ENCODE data around the gene SLC22A6.
A peak's percentile ranks its signal among the peaks of the same experiment; 100 is the strongest.
"Not testable (repeated sequence)": the region's sequence is repeated elsewhere in the genome, so short reads cannot be mapped to it uniquely, and the experiment has no call there.

The SLC22A6 gene

GRCh38 chr11:62985041-62985750 lies 429 bp upstream of the SLC22A6 start:
- no peak for DNase-seq

DNA sequence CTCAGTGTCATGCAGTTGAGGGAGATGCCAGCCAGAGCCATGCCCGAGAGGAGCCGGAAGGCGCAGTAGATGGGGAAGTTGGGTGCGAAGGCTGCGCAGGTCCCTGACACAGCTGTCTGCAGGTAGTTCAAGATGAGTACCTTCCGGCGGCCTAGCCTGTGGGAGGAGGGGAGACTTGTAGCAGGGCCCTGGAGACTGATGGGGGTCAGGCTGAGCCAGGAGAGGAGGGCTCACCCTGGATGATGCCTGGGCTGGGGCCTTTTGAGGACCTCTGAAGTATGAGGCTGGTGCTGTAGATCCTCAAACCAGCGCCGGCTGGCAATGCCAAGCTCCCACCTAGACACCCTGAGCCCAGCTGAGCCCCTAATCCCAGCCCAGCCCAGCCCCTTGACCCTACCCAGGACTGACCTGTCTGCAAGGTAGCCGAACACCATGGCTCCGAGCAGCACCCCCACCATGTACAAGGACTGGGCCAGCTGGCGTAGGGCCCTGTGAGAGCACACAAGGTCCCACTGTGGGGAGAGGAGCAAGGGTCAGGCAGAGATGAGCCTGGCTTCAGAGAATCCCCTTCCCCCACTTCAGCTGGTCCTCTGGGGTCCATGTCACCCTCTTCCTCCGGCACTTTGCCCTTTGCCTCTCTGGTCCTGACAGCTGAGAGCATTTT lies 1.1 kb downstream of the SLC22A6 start:
- DNase-seq, result no peak

- no peak for DNase-seq
Measured at GRCh38 chr11:62981743-62982142, 3.0 kb downstream of the SLC22A6 start.

DNA sequence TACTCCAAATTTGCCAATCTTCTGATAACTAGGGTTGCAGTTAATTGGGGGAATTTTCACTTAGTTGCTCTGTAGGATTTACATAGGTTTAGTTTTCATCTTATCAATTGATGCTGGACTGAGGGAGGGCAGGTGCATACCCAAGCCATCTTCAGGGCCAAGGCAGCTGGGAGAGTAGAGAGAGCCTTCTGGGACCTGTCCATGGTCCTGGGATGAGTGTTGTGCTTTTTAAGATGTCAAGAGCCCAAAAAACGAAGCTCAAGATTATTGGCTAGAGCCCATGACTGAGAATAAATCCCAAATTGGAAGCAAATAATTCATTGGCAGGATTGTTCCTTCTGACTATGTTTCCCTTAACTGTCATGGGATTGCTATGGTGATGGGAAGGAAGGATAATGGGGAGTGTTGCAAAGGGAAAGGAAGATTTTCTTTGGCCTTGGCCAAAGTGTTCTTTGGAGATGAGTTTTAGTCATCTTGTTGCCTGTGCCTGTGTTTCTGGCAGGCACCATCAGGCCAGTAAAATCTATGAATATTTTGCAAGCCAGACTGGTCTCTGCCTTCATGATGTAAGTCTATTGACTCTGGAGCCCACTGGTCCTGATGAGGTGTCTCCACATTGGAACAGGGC lies 4.5 kb downstream of the SLC22A6 start:
- DNase-seq, result peak in 2 of 3 donors; percentile 1 to 10

DNA sequence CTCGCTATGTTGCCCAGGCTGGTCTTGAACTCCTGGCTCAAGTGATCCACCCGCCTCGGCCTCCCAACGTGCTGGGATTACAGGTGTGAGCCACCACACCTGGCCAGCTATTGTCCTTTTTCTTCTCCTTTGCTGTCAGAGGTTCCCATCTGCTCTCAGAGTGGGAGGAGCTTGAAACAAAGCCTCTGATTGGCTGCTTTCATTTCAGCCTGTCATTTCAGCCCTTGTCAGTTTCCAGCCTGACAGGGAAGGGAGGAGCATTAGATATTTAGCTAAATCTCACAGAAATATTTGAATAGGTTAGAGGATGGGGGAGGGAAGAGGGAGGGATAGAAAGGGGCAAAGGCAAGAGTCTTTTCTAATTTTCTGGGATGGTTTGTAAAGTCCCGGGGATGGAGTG lies 8.7 kb downstream of the SLC22A6 start:
- peak in 1 of 3 donors; percentile 2 for DNase-seq

GRCh38 chr11:62974848-62975522 lies 9.8 kb downstream of the SLC22A6 start:
- DNase-seq, result peak in 2 of 3 donors; percentile 12 to 23

DNA sequence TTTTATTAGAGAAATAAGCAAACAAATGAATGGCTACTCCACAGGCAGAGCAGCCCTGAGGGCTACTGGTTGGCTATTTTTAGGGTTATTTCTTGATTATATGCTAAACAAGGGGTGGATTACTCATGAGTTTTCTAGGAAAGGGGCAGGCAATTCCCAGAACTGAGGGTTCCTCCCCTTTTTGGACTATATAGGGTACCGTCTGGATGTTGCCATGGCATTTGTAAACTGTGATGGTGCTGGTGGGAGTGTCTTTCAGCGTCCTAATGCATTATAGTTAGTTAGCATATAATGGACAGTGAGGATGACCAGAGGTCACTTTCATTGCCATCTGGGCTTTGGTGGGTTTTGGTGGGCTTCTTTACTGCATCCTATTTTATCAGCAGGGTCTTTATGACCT lies 19.2 kb downstream of the SLC22A6 start:
- DNase-seq, result no peak

DNA sequence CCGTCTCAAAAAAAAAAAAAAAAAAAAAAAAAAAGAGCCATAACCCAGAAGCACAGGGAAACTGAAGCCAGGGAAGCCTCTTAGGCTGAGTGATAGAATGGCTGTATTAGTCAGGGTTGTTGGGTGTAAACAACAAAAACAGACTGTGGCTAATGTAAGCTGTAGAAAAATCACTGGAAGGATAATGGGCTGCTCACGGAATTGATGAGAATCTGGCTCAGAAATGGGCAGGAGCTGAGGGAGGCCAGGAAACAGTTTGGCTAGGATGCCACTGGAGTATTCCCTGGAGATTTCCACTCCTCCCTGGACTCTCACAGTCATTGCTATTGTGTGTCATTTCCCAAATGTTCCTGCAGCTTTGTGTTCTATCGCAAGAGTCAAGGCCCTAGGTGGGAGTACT lies 22.4 kb downstream of the SLC22A6 start:
- DNase-seq, result no peak

DNA sequence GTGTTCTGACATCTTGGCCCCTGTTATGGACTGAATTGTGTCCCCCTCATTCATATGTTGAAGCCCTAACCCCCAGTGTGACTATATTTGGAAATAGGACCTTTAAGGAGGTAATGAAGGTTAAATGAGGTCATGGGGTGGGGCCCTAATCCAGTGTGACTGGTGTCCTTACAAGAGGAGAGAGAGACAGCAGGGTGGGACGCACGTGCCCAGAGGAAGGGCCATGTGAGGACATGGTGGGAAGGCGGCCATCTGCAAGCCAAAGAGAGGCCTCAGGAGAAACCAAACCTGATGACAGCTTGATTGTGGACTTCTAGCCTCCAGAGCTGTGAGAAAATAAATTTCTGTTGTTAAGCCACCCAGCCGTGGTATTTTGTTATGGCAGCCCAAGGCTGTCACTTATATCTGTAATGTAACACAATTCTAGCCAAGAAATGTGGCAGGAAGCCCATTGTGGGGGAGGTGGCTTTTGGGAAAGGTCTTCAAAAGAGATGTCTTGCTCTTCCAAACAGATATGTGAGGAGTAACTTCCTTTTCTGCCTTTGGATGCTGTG lies 23.7 kb downstream of the SLC22A6 start:
- DNase-seq, result no peak

DNA sequence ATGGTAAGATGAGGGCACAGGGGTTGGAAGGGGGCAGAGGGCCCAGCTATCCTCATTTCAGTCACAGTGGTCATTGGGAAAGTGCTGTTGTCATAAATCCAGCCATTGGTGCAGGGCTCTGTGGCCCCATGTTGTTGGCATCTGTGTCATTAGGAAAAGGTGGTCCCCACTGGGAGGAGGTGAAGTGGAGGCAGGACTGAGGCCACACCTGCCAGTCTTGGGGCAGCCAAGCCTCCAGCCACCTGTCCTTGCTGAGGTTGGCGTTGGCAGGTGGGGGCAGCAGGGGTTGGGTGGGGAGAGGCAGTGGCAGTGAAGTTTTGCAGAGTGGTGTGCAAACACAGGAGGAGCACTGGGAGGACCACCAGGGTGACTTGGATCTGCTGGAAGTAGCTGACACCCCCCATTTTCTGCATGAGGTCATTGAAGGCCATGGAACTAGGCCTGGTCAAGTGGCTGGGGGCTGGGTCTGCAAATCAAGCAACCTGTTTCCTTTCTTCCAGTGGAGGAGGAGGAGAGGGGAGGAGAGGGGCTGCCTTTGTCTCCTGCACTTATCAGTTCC lies 25.3 kb downstream of the SLC22A6 start:
- DNase-seq, result no peak

DNA sequence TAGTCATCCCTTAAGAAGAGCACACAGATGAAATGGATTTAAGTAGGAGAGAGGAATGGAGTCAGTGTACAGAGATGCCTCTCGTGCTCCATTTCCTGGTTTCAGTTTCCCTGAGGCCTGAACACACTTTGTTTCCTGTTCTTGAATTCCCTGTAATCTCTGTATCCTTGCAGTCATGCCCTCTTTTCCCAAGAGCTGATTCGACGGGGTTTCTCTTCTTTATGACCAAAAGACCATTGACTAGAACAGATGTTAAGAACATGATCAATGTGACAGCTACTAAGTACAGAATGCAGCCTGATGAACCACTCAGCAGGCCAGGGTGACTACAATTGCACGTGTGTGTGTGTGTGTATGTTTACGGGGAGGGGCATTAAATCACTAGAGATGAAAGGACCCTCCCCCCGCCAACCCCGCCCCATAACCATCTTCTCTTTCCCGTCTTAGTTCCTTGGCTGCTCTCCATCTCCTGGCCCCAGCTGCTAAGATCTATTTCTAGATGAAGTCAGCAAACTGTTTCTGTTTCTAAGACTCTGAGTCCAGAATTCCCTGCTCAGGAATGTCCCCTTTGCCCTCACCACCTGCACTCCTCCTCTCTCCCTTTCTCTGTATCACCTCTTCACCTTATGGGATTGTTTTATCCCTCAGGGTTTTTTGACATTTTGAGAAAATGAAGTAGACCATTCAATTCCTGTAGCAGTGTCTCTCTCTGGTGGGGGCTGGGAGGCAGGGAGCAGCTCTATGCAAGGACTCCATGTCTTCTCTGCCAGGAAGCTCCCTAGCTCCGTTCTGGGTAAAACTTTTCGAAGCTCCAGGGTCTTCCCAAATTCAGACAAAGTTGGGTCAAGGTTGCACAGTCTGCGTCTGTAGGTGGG lies 26.0 kb downstream of the SLC22A6 start:
- peak; percentile 46 to 68 (median 47) for DNase-seq

GRCh38 chr11:62957147-62957546 lies 27.6 kb downstream of the SLC22A6 start:
- DNase-seq, result no peak

DNA sequence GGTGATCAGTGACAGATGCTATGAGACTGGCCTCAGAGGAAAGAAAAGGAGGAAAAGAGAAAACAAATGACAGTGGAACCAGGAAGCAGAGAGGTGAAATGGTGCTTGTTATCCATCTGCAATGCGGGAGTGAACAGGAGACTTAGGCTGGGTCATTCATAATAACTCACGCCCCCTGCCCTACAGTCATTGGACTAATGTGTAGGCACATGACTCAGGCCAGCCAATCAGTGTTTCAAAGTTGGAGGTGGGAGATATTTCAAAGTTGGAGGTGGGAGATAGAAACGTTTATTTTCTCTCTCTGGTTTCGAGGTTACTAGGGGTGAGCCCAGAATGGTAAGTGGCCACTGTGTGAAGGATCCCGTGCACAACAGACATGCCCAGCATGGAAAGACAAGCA lies 30.3 kb downstream of the SLC22A6 start:
- DNase-seq, result no peak

DNA sequence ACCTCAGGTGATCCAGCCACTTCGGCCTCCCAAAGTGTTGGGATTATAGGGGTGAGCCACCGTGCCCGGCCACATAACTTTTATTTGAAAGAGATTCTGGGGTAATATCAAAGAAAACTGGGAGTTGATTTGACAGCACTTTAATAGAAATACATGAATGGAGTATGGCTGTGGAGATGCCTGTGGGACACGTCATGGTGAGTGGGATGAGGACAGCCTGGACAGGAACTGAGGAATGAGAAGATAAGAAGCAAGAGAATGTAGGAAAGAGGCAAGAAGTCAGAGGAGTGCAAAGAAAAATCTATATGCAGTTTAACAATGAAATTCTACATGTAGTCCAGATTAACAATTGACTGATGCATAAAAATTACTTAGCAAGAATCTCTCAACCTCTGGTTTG lies 31.0 kb downstream of the SLC22A6 start:
- DNase-seq, result no peak

DNA sequence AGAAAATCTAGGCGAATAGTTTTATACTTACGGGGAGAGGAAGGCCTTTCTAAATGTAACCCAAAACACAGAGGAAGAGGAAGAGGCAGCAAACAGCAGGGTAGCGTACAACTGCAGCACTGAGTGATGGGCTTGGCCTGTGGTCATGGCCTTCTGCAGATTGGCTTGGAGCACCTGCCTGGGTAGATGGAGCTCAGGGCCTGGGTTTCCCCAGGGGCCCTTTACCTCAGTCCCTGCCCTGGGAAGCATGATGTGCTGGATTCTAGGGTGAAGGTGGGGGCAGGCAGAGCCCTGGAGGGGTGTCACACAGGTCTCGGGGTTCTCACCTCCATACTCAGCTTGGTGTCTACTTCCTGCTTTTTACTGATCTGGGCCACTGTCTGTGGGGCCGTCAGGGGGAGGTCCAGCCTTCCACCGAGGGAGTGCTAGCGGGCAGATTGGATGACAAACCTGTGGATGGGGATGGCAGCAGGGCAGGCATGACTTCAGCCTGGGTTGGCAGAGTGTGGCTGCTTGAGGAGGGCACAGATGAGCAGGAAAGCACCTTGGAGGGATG lies 35.9 kb downstream of the SLC22A6 start:
- no peak for DNase-seq

- DNase-seq, result not testable (repeated sequence)
Measured at GRCh38 chr11:62945538-62945937, 39.2 kb downstream of the SLC22A6 start.

GRCh38 chr11:62937528-62937927 lies 47.2 kb downstream of the SLC22A6 start:
- peak in 2 of 3 donors; percentile 26 to 40 for DNase-seq

- no peak for DNase-seq
Measured at GRCh38 chr11:62934496-62934785, 50.3 kb downstream of the SLC22A6 start.

- DNase-seq, result no peak
Measured at GRCh38 chr11:62933750-62934495, 50.8 kb downstream of the SLC22A6 start.

DNA sequence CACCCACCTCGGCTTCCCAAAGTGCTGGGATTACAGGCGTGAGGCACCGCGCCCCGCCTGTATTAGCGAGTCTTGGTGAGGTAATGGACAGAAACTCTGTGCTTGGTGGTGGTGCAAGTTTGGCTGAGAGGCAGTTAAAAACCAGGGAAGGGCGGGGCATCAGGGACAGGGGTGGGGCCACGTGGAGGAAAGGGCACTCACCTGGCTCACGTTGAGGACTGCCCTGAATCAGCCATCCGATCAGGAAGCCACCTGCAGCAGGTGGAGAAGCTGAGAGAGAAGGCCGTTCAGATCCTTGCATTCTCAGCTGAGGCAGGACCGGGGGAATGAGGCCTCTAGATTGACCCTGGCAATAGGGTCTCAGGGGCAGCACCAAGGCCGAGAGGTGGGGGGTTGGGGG lies 51.5 kb downstream of the SLC22A6 start:
- no peak for DNase-seq

All from suppressor macrophage treated with lipopolysaccharide for 1 hour (primary cell).